NT2/D1 (cell line): ENCODE measurements around the gene MAPK7.

Experiments used
- DNase-seq: peaks from one replicate; pipeline ENCODE4 v3.0.0-alpha.2; 2011; ENCODE audit warnings: low read depth, low spot score
- H3K27me3 ChIP-seq: 2 replicates; pipeline ENCODE4 v1.6.0; 2011; ENCODE audit warnings: mild to moderate bottlenecking; ENCODE audit not compliant: insufficient read length, insufficient read depth
- H3K36me3 ChIP-seq: 2 replicates; pipeline ENCODE4 v1.6.1; 2011; ENCODE audit warnings: mild to moderate bottlenecking, low read length, mixed read lengths; ENCODE audit not compliant: insufficient read depth, insufficient read length
- H3K4me1 ChIP-seq: 2 replicates; pipeline ENCODE4 v1.5.1; 2011; ENCODE audit not compliant: insufficient read depth, insufficient read length
- H3K4me3 ChIP-seq: 2 replicates; pipeline ENCODE4 v1.5.1; 2011; ENCODE audit warnings: low read depth; ENCODE audit not compliant: insufficient read length
- H3K9ac ChIP-seq: 2 replicates; pipeline ENCODE4 v1.6.0; 2011; ENCODE audit warnings: low read depth; ENCODE audit not compliant: insufficient read length
- H3K9me3 ChIP-seq: 2 replicates; pipeline ENCODE4 v1.5.1; 2011; ENCODE audit warnings: mild to moderate bottlenecking, low read length; ENCODE audit not compliant: insufficient read depth
- SUZ12 ChIP-seq: IDR thresholded peaks from 2 replicates; pipeline ENCODE4 v1.6.1; 2011; ENCODE audit not compliant: insufficient read length, insufficient read depth; ENCODE audit errors: extremely low read depth
- YY1 ChIP-seq: IDR thresholded peaks from 2 replicates; pipeline ENCODE4 v1.6.1; 2011; ENCODE audit not compliant: insufficient read length, insufficient read depth
- ZNF274 ChIP-seq: IDR thresholded peaks from 2 replicates; pipeline ENCODE4 v1.6.1; 2011; ENCODE audit warnings: mild to moderate bottlenecking, low read depth, low read length

MAPK7 gene

DNA sequence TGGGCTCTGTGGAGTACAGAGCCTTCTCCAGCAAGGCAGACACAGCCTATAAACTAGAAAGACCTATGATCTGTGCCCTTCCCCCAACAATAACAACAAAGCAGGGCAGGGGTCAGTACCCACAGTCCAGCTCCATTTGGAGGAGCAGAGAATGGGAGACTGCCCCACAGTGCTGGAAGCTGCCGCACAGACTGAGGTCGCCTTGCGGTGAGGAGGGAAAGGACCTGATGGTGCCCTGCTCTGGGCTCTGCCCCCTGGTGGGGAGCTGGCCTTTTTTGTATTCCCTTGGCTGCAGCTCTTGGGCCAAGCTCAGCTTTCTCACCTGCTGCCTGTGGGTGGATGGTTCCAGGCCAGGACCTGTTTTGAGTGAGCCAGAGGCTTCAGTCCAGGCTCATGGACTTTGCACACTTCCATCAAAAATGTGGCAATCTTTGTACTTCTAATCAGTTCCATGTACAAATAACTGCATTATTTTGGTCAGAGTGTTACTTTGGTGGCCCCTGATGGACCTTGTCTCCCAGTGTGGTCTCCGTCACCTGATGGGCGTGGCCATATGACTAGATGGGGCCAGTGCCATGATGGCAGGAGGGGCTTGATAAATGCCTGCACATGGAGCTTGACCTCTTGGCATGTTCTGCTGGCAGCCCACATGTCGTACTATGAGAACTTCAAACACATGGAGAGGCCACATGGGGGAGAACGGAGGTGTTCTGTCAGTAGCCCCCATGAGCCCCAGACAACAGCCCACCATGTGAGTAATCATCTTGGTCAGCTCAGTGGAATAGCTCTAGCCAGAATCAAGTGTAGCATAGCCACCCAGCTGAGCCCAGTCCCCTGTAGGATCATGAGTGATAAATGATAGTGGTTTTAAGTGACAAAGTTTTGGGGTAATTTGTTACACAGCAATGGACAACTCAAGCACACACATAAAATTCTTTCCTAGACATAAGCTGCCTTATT is 40.0 kb upstream of the MAPK7 start:
- no peaks in the 10 kb centered on the region for H3K9me3 ChIP-seq
- TF ChIP-seq ZNF274: no peak
- TF ChIP-seq SUZ12: no peak
- no peak for TF ChIP-seq YY1
- H3K9ac ChIP-seq: no peak overlapping the region
- peaks cover 21% of the 10 kb centered on the region for H3K4me1 ChIP-seq
- DNase-seq: no peak
- no peak overlapping the region for H3K4me3 ChIP-seq
- no peaks in the 10 kb centered on the region for H3K27me3 ChIP-seq
- peaks cover 23% of the 10 kb centered on the region for H3K36me3 ChIP-seq

- TF ChIP-seq YY1: no peak
- TF ChIP-seq SUZ12: no peak
- no peak for TF ChIP-seq ZNF274
- H3K4me1 ChIP-seq: peaks cover 21% of the 10 kb centered on the region
Observed at GRCh38 chr17:19339341-19339815, 38.9 kb upstream of the MAPK7 start.

DNA sequence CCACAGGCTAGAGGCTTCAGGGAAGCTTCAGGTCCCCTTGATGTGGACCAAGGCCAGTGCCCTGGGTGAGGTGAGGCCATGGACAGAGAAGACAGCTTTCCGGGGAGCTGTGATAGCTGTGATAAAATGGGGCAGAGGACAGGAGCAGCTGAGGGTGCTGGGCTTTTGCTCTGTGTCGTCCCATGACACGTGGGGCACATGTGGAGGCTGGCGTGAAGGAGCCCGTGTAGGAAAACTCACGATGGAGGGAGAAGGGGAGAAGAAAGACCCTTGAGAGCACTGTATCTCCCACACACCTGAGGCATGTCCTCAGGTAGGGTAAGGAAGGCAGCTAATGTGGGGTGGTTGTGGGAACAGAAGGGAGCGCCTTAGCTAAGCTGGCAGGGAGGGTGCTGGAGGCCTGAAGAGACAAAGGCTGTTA is 37.1 kb upstream of the MAPK7 start:
- no peak for DNase-seq
- Histone ChIP-seq H3K4me3 (no peak overlapping the region), H3K4me1 (peaks cover 21% of the 10 kb centered on the region), H3K9me3 (no peaks in the 10 kb centered on the region), H3K36me3 (peaks cover 23% of the 10 kb centered on the region), H3K27me3 (no peaks in the 10 kb centered on the region), H3K9ac (no peak overlapping the region)
- TF ChIP-seq YY1 (no peak), SUZ12 (no peak), ZNF274 (no peak)

More at GRCh38 chr17:19339341-19339815, 38.9 kb upstream of the MAPK7 start:
- Histone ChIP-seq H3K9me3 (no peaks in the 10 kb centered on the region), H3K9ac (no peak overlapping the region), H3K4me3 (no peak overlapping the region), H3K36me3 (peaks cover 18% of the 10 kb centered on the region), H3K27me3 (no peaks in the 10 kb centered on the region)
- no peak for DNase-seq

DNA sequence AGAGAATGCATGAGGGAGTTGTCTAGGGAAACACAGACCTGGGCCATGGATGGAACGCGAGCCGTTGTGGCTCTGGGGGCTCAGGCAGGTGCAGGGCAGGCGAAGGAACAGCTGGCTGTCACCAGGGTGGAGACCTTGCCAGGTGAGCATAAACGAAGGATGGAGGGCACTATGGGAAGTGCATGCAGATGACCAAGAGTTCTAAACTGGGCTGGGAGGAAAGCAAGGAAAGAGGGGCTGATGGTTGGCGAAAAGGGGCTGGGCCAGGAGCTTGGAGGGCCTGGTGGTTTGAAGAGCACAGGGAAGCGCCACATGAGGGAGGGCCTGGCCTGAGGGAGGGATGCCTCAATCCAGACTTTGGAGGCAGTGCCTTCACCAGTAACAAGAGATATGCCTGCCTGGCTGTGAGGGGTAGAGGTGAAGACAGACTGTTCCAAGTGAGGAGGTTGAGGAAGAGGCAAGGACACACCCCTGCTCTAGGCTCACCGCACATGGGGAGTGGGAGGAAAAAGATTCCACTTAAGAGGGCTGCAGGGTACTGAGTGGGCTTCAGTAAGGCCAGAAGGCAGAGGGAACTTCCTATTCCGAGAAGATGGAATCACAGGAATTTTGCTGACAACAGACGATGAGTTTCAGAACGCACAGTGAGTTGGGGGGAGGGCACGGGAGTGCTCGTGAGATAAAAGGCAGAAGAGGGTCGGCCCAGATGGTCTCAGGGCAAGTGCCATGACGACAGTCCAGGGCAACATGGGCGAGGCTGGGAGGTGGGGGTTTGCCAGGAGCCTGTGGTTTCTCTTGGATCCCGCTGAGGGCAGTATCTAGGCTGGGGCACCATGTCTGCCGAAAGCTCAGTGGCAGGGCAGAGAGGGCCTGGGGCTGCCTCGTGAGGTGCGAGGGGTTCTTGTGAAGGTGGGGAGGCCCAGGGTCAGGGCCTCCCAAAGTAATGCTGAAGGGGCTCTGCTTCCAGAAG is 36.4 kb upstream of the MAPK7 start:
- Histone ChIP-seq H3K27me3 (no peaks in the 10 kb centered on the region), H3K4me3 (no peak overlapping the region), H3K9ac (peak overlapping the region; percentile 5), H3K36me3 (peaks cover 21% of the 10 kb centered on the region), H3K9me3 (no peaks in the 10 kb centered on the region), H3K4me1 (peaks cover 18% of the 10 kb centered on the region)
- TF ChIP-seq ZNF274 (no peak), SUZ12 (no peak), YY1 (no peak)
- DNase-seq: no peak

DNA sequence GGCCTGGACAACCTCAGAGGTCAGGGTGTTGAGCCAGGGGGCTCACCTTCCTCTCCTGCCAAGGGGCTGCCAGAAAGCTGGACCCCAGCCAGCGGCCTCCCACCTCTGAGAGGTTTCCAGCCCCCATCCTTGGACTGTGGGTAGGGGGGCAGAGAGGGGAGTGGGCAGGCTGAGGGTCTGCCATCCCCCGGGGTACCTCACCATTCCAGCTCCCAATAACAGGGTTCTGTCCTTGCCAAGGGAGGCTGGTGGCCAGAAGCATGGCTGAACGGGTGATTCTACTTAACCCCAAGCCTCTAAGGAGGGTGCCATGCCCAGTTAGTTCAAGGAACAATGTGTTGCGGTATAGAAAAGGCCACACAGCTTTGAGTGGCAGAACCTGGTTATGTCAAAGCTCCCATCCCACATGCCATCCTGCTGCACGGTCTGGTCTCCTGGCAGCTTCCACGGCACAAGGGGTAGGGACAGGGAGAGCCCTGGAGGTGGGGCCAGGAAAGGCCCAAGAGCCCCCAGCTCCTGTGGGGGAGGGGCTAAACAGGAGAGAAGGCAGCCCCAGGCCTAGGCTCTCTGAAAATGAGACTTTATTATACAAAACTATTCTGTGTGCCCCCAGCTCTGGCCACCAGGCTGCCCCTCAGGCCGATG is 35.6 kb upstream of the MAPK7 start:
- no peak for DNase-seq
- Histone ChIP-seq H3K9me3 (no peaks in the 10 kb centered on the region), H3K4me1 (peaks cover 18% of the 10 kb centered on the region), H3K27me3 (no peaks in the 10 kb centered on the region), H3K9ac (peak overlapping the region; percentile 5), H3K36me3 (peaks cover 21% of the 10 kb centered on the region), H3K4me3 (no peak overlapping the region)
- no peak for TF ChIP-seq ZNF274
- no peak for TF ChIP-seq SUZ12
- TF ChIP-seq YY1: no peak

DNA sequence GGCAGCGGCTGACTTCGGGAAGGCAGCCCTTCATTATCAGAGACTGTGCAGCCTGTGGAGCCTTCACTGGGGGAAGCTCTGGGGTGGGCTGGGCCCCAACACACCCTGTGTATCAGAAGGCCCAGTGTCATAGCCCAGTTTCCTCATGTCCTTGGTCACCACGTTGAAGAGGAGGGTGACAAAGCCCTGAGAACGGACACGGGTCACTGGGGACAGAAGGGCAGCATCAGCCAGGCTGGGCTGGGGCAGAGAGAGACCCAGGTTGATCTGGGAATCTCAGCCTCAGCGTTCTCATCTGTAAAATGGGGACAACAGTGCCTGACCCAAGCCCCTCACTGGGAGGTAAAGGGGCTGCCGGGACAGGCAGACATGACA is 35.1 kb upstream of the MAPK7 start:
- Histone ChIP-seq H3K4me1 (peaks cover 14% of the 10 kb centered on the region), H3K4me3 (no peak overlapping the region), H3K9me3 (no peaks in the 10 kb centered on the region), H3K36me3 (peaks cover 21% of the 10 kb centered on the region), H3K9ac (no peak overlapping the region), H3K27me3 (no peaks in the 10 kb centered on the region)
- no peak for TF ChIP-seq ZNF274
- no peak for TF ChIP-seq SUZ12
- TF ChIP-seq YY1: no peak
- DNase-seq: no peak
